ENCODE results near the gene BTBD9.

BTBD9 gene

GRCh38 chr6:38187811-38188590 lies 451.7 kb downstream of the BTBD9 start:
- no peak for DNase-seq

GRCh38 chr6:38187325-38187724 lies 452.4 kb downstream of the BTBD9 start:
- peak; percentile 14 for DNase-seq

- no peak for DNase-seq
Observed at GRCh38 chr6:38185752-38186151, 454.0 kb downstream of the BTBD9 start.

- DNase-seq, result no peak
Observed at GRCh38 chr6:38185244-38185643, 454.5 kb downstream of the BTBD9 start.

- DNase-seq, result no peak
Observed at GRCh38 chr6:38184585-38185080, 455.1 kb downstream of the BTBD9 start.

- DNase-seq, result no peak
Observed at GRCh38 chr6:38183856-38184584, 455.7 kb downstream of the BTBD9 start.

GRCh38 chr6:38182426-38182825 lies 457.3 kb downstream of the BTBD9 start:
- no peak for DNase-seq

GRCh38 chr6:38180586-38180985 lies 459.1 kb downstream of the BTBD9 start:
- no peak for DNase-seq

GRCh38 chr6:38179794-38180430 lies 459.8 kb downstream of the BTBD9 start:
- no peak for DNase-seq

- no peak for DNase-seq
Observed at GRCh38 chr6:38179300-38179699, 460.4 kb downstream of the BTBD9 start.

GRCh38 chr6:38178584-38178886 lies 461.2 kb downstream of the BTBD9 start:
- no peak for DNase-seq

- DNase-seq, result no peak
Observed at GRCh38 chr6:38177882-38178583, 461.7 kb downstream of the BTBD9 start.

- DNase-seq, result no peak
Observed at GRCh38 chr6:38176797-38177751, 462.7 kb downstream of the BTBD9 start.

GRCh38 chr6:38175786-38176185 lies 463.9 kb downstream of the BTBD9 start:
- DNase-seq, result no peak

GRCh38 chr6:38174806-38175495 lies 464.8 kb downstream of the BTBD9 start:
- no peak for DNase-seq

- no peak for DNase-seq
Observed at GRCh38 chr6:38174315-38174714, 465.4 kb downstream of the BTBD9 start.

GRCh38 chr6:38173909-38174308 lies 465.8 kb downstream of the BTBD9 start:
- DNase-seq, result no peak

- no peak for DNase-seq
Observed at GRCh38 chr6:38172739-38173410, 466.9 kb downstream of the BTBD9 start.

- DNase-seq, result no peak
Observed at GRCh38 chr6:38171997-38172738, 467.6 kb downstream of the BTBD9 start.

All from fibroblast of upper back skin (primary cell).